Spleen (tissue), 13 donors: ENCODE measurements around the gene FGF18. TPM values are rescaled to one million over a fixed set of nuclear protein-coding genes. Genes with fewer than 3 reads are reported as not detected.
"Not testable (repeated sequence)": the region's sequence is repeated elsewhere in the genome, so short reads cannot be mapped to it uniquely, and the experiment has no call there.

ENCODE experiments used
- DNase-seq: peaks from one replicate; pipeline ENCODE4 v3.0.0-alpha.2; 2020
- H3K27ac ChIP-seq, 8 donors: fragments of 200-600 bp; sonication (generic) in 7 of 8; 1 replicate in 4 of 8; 2 replicates in 4 of 8; pipeline versions ENCODE4 v1.5.0 to v1.8.0; 2016 to 2021; ENCODE audit warnings: inconsistent platforms in 4 of 8, mild to moderate bottlenecking in 4 of 8, moderate library complexity in 1 of 8
- H3K27me3 ChIP-seq, 7 donors: fragments of 200-600 bp; sonication (generic) in 6 of 7; replicated peaks in 1 of 7; 1 replicate in 4 of 7; 2 replicates in 3 of 7; pipeline versions ENCODE4 v1.5.0 to v1.8.0; 2016 to 2021; ENCODE audit warnings: inconsistent platforms in 3 of 7, mild to moderate bottlenecking in 1 of 7
- H3K36me3 ChIP-seq, 6 donors: fragments of 200-600 bp; sonication (generic) in 5 of 6; 1 replicate in 4 of 6; 2 replicates in 2 of 6; pipeline versions ENCODE4 v1.5.0 to v1.8.0; 2016 to 2021; ENCODE audit warnings: inconsistent platforms in 2 of 6
- H3K4me1 ChIP-seq, 6 donors: fragments of 200-600 bp; sonication (generic) in 5 of 6; 1 replicate in 3 of 6; 2 replicates in 3 of 6; pipeline versions ENCODE4 v1.5.0 to v1.8.0; 2016 to 2021; ENCODE audit warnings: inconsistent platforms in 3 of 6
- H3K4me3 ChIP-seq, 8 donors: fragments of 200-600 bp; sonication (generic) in 7 of 8; 1 replicate in 4 of 8; 2 replicates in 4 of 8; pipeline versions ENCODE4 v1.5.0 to v1.8.0; 2016 to 2021; ENCODE audit warnings: inconsistent platforms in 4 of 8, mild to moderate bottlenecking in 4 of 8, moderate library complexity in 2 of 8
- H3K9me3 ChIP-seq, 8 donors: fragments of 200-600 bp; sonication (generic) in 7 of 8; 1 replicate in 4 of 8; 2 replicates in 4 of 8; pipeline versions ENCODE4 v1.5.0 to v1.8.0; 2016 to 2021; ENCODE audit warnings: inconsistent platforms in 4 of 8
- POLR2A ChIP-seq, 3 donors: fragments of 450-650 bp; IDR thresholded peaks; one replicate each; pipeline ENCODE4 v1.5.1; 2017; ENCODE audit warnings: antibody characterized with exemption in 3 of 3, mild to moderate bottlenecking in 1 of 3
- POLR2AphosphoS5 ChIP-seq, 3 donors: sonication (generic); formaldehyde crosslinking; IDR thresholded peaks; one replicate each; pipeline ENCODE4 v1.5.1; 2017; ENCODE audit warnings: antibody characterized with exemption in 3 of 3
- WGBS, 5 donors: extraction: QIAGEN DNeasy Blood & Tissue Kit in 3 of 5; methylation state at CpG; one replicate each; pipeline versions ENCODE4 v1.1.5 to v1.1.7; 2013 to 2018; 5-methylcytosine and 5-hydroxymethylcytosine counted together
- intact Hi-C: fragments of 100-400 bp; cut with DNase I; formaldehyde crosslinking; loops from one replicate; pipeline ENCODE4 v1.15.0; 2023; ENCODE audit warnings: low total_unique reads
- long read RNA-seq, 2 donors: transcript quantifications; one replicate each; lab custom pipeline, GENCODE V29; 2026
- polyA plus RNA-seq, 3 donors: library from polyadenylated mRNA; stranded (reverse); fragments of 200-250 nt; gene quantifications; one replicate each; pipeline ENCODE4 v1.2.1, GENCODE V29; 2013
- total RNA-seq, 7 donors: library from RNA; depleted of rRNA in 3 of 7; stranded (reverse); fragments of >200 nt in 3 of 7; fragmentation: NEBNext Ultra II Directional in 4 of 7; extraction: Animal tissue kit (Norgen Biotek cat#: 25700) in 4 of 7; gene quantifications; one replicate each; pipeline versions ENCODE4 v1.1.0 to v1.2.1, GENCODE V29; 2016 to 2021
- TF ChIP-seq, protein P1 (sequence below), 11 experiments: fragments of 200-600 bp in 7 of 11; fragments of 450-650 bp in 4 of 11; sonication (generic) in 4 of 11; IDR thresholded peaks in 8 of 11; conservative IDR thresholded peaks in 3 of 11; 1 replicate in 7 of 11; 2 replicates in 4 of 11; pipeline versions ENCODE4 v1.4.0 to v1.8.0; 2016 to 2021; ENCODE audit warnings: antibody characterized with exemption in 11 of 11, inconsistent platforms in 4 of 11, mild to moderate bottlenecking in 1 of 11
- donor health status: healthy with polysubstance abuse.
- donor health status: DM: no; HTN: no; CAD: no; lungs with moderate emphysema.
- donor health status: DM: no; HTN: no; CAD: no.
- donor health status: Bipolar disorder and iron deficiency.
- donor health status: healthy.
- donor health status: DM: no; HTN: no; CAD: no.
- donor health status: DM: yes; HTN: yes; CAD: no.

FGF18 gene, protein sequence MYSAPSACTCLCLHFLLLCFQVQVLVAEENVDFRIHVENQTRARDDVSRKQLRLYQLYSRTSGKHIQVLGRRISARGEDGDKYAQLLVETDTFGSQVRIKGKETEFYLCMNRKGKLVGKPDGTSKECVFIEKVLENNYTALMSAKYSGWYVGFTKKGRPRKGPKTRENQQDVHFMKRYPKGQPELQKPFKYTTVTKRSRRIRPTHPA
- total RNA-seq: under 1 TPM in 6 of 7 donors, not detected in 1; 0.22 to 0.74 (median 0.33) TPM
- polyA plus RNA-seq: under 1 TPM; 0.32 to 0.74 (median 0.33) TPM
- long read RNA-seq, donor 1, partial matches to known transcripts: 0 of 1 reads
- long read RNA-seq, donor 1, other reads (novel, unspliced or antisense): 0 of 1 reads
- long read RNA-seq, donor 2: 0 reads

DNA sequence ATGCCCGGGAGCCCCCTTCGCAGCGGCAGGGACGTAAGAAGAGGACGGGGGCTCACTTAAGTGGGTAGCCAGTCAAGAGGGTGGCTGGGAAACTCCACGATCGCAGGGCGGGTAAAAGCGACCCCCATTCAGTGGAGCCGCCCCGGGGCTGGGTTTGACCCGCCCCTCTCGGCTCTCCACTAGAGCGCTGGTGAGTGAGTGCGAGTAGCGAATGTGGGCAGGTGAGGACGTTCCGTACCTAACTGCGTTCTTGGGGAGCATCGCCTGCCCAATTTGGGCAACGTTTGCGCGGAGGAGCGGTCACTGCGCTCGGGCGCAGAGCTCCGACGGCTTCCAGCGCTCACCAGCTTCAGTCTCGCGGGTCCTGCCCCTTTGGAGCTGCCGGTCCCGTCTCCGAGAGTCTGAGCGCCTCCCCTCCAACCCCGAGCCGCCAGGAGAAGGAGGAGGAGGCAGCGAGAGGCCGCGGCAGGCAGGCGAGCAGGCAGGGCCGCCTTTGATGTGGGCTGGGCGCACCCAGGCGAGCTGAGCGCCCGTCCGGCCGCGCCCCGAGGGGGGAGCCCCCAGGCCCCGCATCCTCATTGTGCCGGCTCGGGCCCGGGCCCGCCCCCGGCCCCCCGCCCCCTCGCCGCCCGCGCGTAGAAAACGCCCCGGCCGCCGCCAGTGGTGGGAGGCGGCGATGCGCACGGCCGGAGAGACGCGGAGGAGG lies at the start of gene FGF18:
FGF18 (plus strand) TSS at position 666 of the 706 bp plus-strand sequence. CDS start 553 bp downstream, outside the sequence.
- Histone ChIP-seq H3K36me3 (peaks cover 0 to 3% (median 0%) of the 10 kb centered on the region in 6 donors), H3K27ac (no peak within 1 kb of the TSS), H3K27me3 (peaks cover 0 to 49% (median 33%) of the 10 kb centered on the region in 7 donors), H3K4me1 (peaks cover 16 to 35% (median 32%) of the 10 kb centered on the region in 6 donors), H3K4me3 (peak within 1 kb of the TSS; percentile 1 to 74 (median 46)), H3K9me3 (no peaks in the 10 kb centered on the region)
- TF ChIP-seq, protein P1, sequence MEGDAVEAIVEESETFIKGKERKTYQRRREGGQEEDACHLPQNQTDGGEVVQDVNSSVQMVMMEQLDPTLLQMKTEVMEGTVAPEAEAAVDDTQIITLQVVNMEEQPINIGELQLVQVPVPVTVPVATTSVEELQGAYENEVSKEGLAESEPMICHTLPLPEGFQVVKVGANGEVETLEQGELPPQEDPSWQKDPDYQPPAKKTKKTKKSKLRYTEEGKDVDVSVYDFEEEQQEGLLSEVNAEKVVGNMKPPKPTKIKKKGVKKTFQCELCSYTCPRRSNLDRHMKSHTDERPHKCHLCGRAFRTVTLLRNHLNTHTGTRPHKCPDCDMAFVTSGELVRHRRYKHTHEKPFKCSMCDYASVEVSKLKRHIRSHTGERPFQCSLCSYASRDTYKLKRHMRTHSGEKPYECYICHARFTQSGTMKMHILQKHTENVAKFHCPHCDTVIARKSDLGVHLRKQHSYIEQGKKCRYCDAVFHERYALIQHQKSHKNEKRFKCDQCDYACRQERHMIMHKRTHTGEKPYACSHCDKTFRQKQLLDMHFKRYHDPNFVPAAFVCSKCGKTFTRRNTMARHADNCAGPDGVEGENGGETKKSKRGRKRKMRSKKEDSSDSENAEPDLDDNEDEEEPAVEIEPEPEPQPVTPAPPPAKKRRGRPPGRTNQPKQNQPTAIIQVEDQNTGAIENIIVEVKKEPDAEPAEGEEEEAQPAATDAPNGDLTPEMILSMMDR (IDR thresholded peaks at IDR 0.05 in 8 of 11, conservative IDR thresholded peaks at IDR 0.05 in 3 of 11): peak in 2 of 11 experiments; percentile 0 to 12
- TF ChIP-seq POLR2AphosphoS5 (IDR thresholded peaks at IDR 0.05): no peak
- DNase-seq: peak; percentile 62
- intact Hi-C loops: loop anchor here (5.0 kb wide), 1 partner anchor 488 kb away; no protein-coding TSS in a partner anchor
- WGBS, 5 donors: 0 to 2% (median 0%) methylated on average over 16 to 74 of the region's 74 CpGs

DNA sequence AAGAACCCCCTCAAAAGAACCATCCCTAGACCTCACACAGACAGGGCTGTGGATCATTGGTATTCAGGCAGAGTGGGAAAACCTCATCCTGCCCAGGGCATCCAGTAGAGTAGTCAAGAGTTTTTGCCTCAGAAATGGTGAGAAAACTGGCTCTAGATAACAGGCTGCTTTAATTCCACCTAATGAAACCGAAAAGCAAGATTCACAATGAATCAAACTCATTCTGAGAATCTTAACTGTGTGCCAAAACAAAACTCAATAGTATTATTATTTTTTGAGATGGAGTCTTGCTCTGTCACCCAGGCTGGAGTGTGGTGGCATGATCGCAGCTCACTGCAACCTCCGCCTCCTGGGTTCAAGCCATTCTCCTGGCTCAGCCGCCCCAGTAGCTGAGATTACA lies 49.5 kb upstream of the FGF18 start:
- Histone ChIP-seq H3K4me1 (no peaks in the 10 kb centered on the region), H3K4me3 (no peak overlapping the region), H3K27ac (no peak overlapping the region), H3K36me3 (no peaks in the 10 kb centered on the region), H3K9me3 (no peaks in the 10 kb centered on the region), H3K27me3 (peaks cover 0 to 44% (median 6%) of the 10 kb centered on the region in 7 donors)
- 87 to 91% (median 90%) methylated on average over 4 of the region's 4 CpGs for WGBS, 5 donors
- no peak for DNase-seq
- intact Hi-C loops: no loop called here
- TF ChIP-seq, protein P1 (IDR thresholded peaks at IDR 0.05 in 8 of 11, conservative IDR thresholded peaks at IDR 0.05 in 3 of 11): no peak
- TF ChIP-seq POLR2A (IDR thresholded peaks at IDR 0.05) (no peak), POLR2AphosphoS5 (IDR thresholded peaks at IDR 0.05) (no peak)

DNA sequence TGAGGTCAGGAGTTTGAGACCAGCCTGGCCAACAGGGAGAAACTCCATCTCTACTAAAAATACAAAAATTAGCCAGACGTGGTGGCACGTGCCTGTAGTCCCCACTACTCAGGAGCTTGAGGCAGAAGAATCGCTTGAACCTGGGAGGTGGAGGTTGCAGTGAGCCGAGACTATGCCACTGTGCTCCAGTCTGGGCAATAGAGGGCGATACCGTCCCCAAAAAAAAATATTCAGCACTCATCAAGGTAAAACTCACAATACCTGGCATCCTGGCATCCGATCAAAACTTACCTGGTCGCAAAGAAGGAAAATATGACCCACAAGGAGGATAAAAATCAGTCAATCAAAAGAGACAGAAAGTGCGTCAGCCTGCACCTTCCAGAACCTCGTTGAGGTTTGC lies 48.6 kb upstream of the FGF18 start:
- intact Hi-C loops, H3K27ac ChIP-seq, H3K4me1 ChIP-seq, H3K36me3 ChIP-seq, H3K9me3 ChIP-seq, H3K4me3 ChIP-seq: not testable (repeated sequence)
- peak; percentile 12 for DNase-seq
- 50 to 57% (median 55%) methylated on average over 10 of the region's 10 CpGs for WGBS, 5 donors
- peaks cover 0 to 34% (median under 1%) of the 10 kb centered on the region in 7 donors for H3K27me3 ChIP-seq

DNA sequence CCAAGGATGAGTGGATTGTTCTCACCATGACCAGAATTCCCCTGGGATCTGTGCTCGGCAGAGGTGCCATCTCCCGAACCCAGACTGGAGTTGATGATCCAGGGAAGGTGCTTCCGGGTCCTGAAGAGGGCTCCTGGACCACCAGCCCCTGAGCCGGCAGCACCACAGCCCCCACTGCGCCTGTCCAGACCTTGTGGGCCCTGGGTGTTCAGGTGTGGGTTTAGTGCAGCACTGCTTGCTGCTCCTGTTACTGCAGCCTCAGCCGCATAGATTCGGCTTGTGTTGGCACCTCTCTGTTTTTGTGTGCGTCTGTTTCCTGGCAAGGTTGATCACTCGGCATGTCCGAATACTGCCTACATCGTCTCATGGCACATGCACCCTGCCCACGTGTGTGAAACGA lies 48.1 kb upstream of the FGF18 start:
- Histone ChIP-seq H3K9me3 (no peaks in the 10 kb centered on the region), H3K27me3 (peaks cover 0 to 29% (median 0%) of the 10 kb centered on the region in 7 donors), H3K36me3 (no peaks in the 10 kb centered on the region), H3K4me3 (no peak overlapping the region), H3K27ac (no peak overlapping the region), H3K4me1 (no peaks in the 10 kb centered on the region)
- DNase-seq: peak; percentile 69
- intact Hi-C loops: no loop called here
- WGBS, 5 donors: 80 to 93% (median 83%) methylated on average over 12 to 13 of the region's 13 CpGs
- no peak for TF ChIP-seq POLR2AphosphoS5 (IDR thresholded peaks at IDR 0.05)
- TF ChIP-seq POLR2A (IDR thresholded peaks at IDR 0.05): no peak
- TF ChIP-seq, protein P1 (IDR thresholded peaks at IDR 0.05 in 8 of 11, conservative IDR thresholded peaks at IDR 0.05 in 3 of 11): no peak
